ENCODE data around the gene ADARB1. TPM values are rescaled to one million over a fixed set of nuclear protein-coding genes. Genes with fewer than 3 reads are reported as not detected.
A peak's percentile ranks its signal among the peaks of the same experiment; 100 is the strongest.

Gene ADARB1
- total and polyA plus RNA-seq, 2 of the 8 experiments (the other 6 are each of a cell fraction or from before 2014, with no cell fraction given), result 4.7 to 14.9 TPM

- no peaks in the 10 kb centered on the region for H3K27me3 ChIP-seq (replicated peaks in 1 of 4; ENCODE audit: control insufficient read depth in 3 of 4, extremely low read depth in 1 of 4, insufficient read depth in 3 of 4, low read length in 3 of 4)
- H2BK15ac ChIP-seq (ENCODE audit: low read length), result no peak overlapping the region
- no peaks in the 10 kb centered on the region for H3K79me1 ChIP-seq (ENCODE audit: low read depth, low read length)
- H3K23ac ChIP-seq (ENCODE audit: insufficient read length), result no peak overlapping the region
- H3K27ac ChIP-seq (ENCODE audit: low read depth, low read length), result no peak overlapping the region
- H2AK5ac ChIP-seq (ENCODE audit: low read depth, low read length), result no peak overlapping the region
- CTCF ChIA-PET (ENCODE audit: partially characterized antibody), result interaction anchor here (1.0 to 1.8 kb wide), 4 partner anchors 11 to 77 kb away, joined by 3 to 8 read pairs (median 4); no protein-coding TSS in a partner anchor
- no peak for FAIRE-seq
- H3K56ac ChIP-seq (replicated peaks; ENCODE audit: insufficient read length, low read depth, low read length), result no peak overlapping the region
- H3K23me2 ChIP-seq (ENCODE audit: low read depth, low read length), result no peaks in the 10 kb centered on the region
- H3K4me3 ChIP-seq (ENCODE audit: extremely low read depth in 1 of 4, insufficient read depth in 2 of 4, low read depth in 3 of 4, low read length in 4 of 4), result no peak overlapping the region
- H2BK120ac ChIP-seq (replicated peaks; ENCODE audit: low read depth, low read length), result no peak overlapping the region
- POLR2A ChIA-PET (ENCODE audit: partially characterized antibody), result interaction anchor here (1.9 kb wide), 1 partner anchor 9 kb away, joined by 7 read pairs; no protein-coding TSS in a partner anchor
- H3K9ac ChIP-seq (replicated peaks in 1 of 4; ENCODE audit: extremely low read depth in 1 of 4, low read depth in 3 of 4, low read length in 3 of 4), result no peak overlapping the region
- no peak overlapping the region; the same call in 1 of the 2 replicates for H2BK12ac ChIP-seq (ENCODE audit: low read depth, low read length)
- WGBS, 2 experiments (ENCODE audit: extremely low coverage in 1 of 2, insufficient coverage in 1 of 2, insufficient read length in 1 of 2, insufficient replicate concordance in 2 of 2, low coverage in 1 of 2, low lambda C conversion rate in 2 of 2, missing lambda C conversion rate in 1 of 2), result 68% methylated on average over 8 of the region's 8 CpGs; no CpG with 5 or more reads in 1 of the 2 experiments
- no peaks in the 10 kb centered on the region for H3K9me3 ChIP-seq (ENCODE audit: insufficient read depth in 2 of 2, low read depth in 1 of 2, low read length in 1 of 2)
- peaks cover 2 to 10% (median 6%) of the 10 kb centered on the region in 4 experiments; a peak in 5 of 7 replicates for H3K4me1 ChIP-seq (replicated peaks in 1 of 4; ENCODE audit: control insufficient read depth in 3 of 4, insufficient read depth in 4 of 4, low read length in 3 of 4)
- no peaks in the 10 kb centered on the region for H3K36me3 ChIP-seq (ENCODE audit: control insufficient read depth in 2 of 4, insufficient read depth in 4 of 4, low read length in 3 of 4)
- H4K20me1 ChIP-seq (replicated peaks in 1 of 2; ENCODE audit: control insufficient read depth in 1 of 2, insufficient read depth in 2 of 2, low read length in 2 of 2), result no peaks in the 10 kb centered on the region
- H2BK5ac ChIP-seq (ENCODE audit: low read depth, low read length), result no peak overlapping the region
- H3K18ac ChIP-seq (ENCODE audit: extremely low read depth, low read length), result no peak overlapping the region
- no peak overlapping the region for H3K4ac ChIP-seq (replicated peaks; ENCODE audit: insufficient read length, low read depth, low read length)
- H3K14ac ChIP-seq (ENCODE audit: insufficient read length), result no peak overlapping the region
- H2BK20ac ChIP-seq (ENCODE audit: low read length), result no peak overlapping the region
- 0 out of 4 replicates have a peak overlapping the region, but pooled peaks of 1 of the 2 experiments have one; percentile 24 for H3K4me2 ChIP-seq (ENCODE audit: insufficient read depth in 1 of 2, low read depth in 2 of 2, low read length in 2 of 2)
- H3K79me2 ChIP-seq (ENCODE audit: control insufficient read depth in 1 of 2, insufficient read depth in 2 of 2, low read length in 2 of 2), result no peaks in the 10 kb centered on the region
- no peak overlapping the region for H4K8ac ChIP-seq (ENCODE audit: extremely low read depth, insufficient read depth, low read length)
- H2AFZ ChIP-seq (ENCODE audit: low read length), result no peak overlapping the region
- DNase-seq (ENCODE audit: low read depth in 1 of 2, low spot score in 2 of 2), result no peak
- no peak overlapping the region for H4K91ac ChIP-seq (replicated peaks; ENCODE audit: insufficient read length, low read length)
- no peak overlapping the region for H4K5ac ChIP-seq (ENCODE audit: insufficient read length, low read depth, low read length)
- TF ChIP-seq KDM4A (IDR thresholded peaks at IDR 0.05; ENCODE audit: low read depth, low read length, severe bottlenecking) (no peak), ATF3 (IDR thresholded peaks at IDR 0.05; ENCODE audit: insufficient read depth, low read depth, low read length) (no peak), POU5F1 (IDR thresholded peaks at IDR 0.05; ENCODE audit: low read depth, low read length) (no peak), TBP (IDR thresholded peaks at IDR 0.05; ENCODE audit: low read depth, low read length) (no peak), PHF8 (conservative IDR thresholded peaks at IDR 0.05; ENCODE audit: low read depth, low read length) (no peak), BRCA1 (IDR thresholded peaks at IDR 0.05; ENCODE audit: low read depth, low read length) (no peak), TEAD4 (IDR thresholded peaks at IDR 0.05; ENCODE audit: low read depth, low read length) (no peak), CREB1 (IDR thresholded peaks at IDR 0.05) (no peak), RAD21 (IDR thresholded peaks at IDR 0.05 in 1 of 2, conservative IDR thresholded peaks at IDR 0.05 in 1 of 2; ENCODE audit: low read depth in 2 of 2, low read length in 2 of 2) (no peak), TAF7 (optimal IDR thresholded peaks at IDR 0.05; ENCODE audit: borderline replicate concordance, low read depth, low read length) (no peak)
Measured at GRCh38 chr21:45064091-45064490, 10.3 kb upstream of the ADARB1 start.

Measured in H1 (cell line).